DMS114 treated with DMSO at 0.1 percent for 48 hours (cell line): Measurements from ENCODE around the gene NCL.
A peak's percentile ranks its signal among the peaks of the same experiment; 100 is the strongest.
"Not testable (repeated sequence)": the region's sequence is repeated elsewhere in the genome, so short reads cannot be mapped to it uniquely, and the experiment has no call there.

ENCODE experiments used
- DNase-seq: peaks from one replicate; lab custom pipeline; 2025; ENCODE audit not compliant: unreplicated experiment; lab: John Stamatoyannopoulos, UW

Gene NCL

GRCh38 chr2:231431606-231432005, 32.7 kb downstream of the NCL start:
- no peak for DNase-seq

- not testable (repeated sequence) for DNase-seq
Observed at GRCh38 chr2:231430437-231430836, 33.8 kb downstream of the NCL start.

DNA sequence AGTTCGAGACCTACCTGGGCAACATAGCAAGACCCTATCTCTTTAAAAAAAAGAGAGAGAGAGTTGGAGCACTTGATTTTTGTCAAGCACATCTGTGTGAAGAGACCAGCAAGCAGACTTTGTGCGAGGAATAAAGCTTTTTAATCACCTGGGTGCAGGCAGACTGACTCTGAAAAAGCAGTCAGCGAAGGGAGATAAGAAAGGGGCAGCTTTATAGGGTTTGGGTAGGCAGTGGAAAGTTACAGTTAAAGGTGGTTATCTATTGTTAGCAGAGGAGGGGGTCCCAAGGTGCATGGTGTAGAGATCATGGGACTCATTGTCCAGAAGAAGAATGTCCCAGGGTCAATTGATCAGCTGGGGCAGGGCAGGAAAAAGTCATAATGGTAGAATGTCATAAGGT, 34.4 kb downstream of the NCL start:
- DNase-seq, result no peak

DNA sequence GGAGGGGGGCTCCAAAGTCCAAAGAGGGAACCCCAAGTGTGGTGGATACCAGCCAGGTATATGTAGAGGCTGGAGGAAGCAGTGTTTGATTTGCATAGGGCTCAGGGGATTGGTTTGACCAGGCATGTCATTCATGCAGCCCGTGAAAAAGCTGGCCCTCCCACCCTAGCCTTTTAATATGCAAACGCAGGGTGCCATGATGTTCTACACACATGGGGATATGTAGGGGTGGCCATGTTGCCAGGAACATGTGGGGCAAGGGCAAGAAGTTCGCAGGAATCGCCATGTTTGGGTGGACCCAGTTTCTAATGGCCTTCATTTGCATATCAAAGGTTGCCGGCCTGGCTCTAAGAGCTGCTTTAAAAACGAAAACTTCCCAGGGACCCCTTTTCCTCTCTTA, 35.1 kb downstream of the NCL start:
- no peak for DNase-seq

GRCh38 chr2:231427116-231427515, 37.2 kb downstream of the NCL start:
- DNase-seq, result no peak

DNA sequence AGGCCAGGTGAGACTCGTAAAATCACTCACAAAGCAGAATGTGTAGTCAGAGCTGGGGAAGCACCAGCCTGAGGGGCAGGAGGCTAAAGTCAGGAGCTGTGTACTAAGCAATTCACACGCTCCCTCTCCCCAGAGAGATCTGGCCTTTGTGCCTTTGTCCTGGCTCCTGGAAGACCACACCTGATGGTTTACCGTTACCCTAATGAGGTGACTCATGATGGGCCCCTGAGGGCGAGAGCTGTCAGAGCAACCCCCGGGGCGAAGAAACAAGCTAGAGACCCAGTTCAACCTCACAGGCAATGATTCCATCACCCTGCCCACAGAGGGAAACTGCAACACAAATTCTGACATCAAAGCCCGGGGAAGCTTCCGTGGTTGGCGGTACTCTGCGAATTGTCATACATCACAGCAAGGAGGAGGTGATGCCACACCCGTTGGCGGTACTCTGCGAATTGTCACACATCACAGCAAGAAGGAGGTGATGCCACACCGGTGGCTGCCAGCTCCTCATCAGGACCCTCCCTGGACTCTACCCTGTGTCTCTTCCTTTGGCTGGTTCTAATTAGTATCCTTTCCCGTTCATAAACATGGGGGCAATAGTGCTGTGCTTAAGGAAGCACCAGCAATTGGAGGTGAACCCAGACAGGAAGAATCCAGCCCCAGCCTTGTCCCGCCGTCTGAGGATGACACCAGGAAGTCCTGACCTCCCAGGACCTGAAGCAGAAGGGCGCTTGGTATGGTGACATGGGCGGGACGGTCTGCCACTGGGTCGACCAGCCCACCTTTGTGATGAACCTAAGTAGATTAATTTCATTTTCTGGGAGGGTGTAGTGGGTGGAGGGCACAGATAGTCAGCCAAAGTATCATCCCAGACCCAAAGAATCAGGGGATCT, 38.2 kb downstream of the NCL start:
- no peak for DNase-seq

- no peak for DNase-seq
Observed at GRCh38 chr2:231425291-231425810, 38.9 kb downstream of the NCL start.

DNA sequence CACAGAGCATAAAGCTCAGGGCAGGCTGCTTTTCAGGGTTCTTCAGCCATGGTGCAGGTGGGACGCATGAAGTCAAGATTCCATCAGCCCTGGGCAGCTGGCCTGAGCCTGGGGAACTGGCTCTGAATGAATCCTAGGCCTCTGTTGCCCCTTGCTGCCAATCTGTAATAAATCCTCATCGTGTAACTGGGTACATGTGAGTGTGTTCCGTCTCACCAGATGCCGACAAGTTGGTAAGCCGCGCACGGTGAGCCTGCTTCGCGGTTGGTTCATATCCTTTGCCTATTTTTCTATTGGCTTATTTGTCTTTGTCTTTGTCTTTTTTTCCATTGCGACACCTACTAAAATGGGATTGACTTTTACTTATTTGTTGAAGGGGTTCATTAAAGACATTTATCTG, 41.1 kb downstream of the NCL start:
- DNase-seq, result no peak

- DNase-seq, result no peak
Observed at GRCh38 chr2:231422056-231422455, 42.2 kb downstream of the NCL start.

DNA sequence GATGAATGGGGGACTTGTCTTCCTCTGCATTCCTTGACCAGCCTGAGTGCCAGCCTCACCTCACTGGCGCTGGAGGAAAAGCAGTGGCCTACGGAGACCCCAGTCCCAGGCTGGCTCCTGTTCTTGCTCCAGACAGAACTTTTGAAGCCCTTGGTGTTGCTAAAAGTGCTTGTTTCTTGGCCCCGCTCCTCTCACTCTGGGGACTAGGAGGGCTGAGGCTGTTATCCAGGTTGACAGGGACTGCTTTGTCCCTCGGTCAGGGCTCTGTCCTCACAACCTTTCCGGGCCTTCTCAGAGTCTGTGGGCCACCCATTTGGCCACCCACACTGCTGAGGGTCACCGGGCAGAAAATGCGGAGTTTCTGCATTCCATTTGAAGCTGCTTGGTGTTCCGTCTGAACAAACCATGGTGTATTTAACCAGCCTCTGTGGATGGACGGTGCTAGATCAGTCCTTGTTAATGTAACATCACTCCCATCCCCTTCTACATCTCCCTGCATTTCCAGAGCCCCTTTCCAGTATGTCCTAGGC, 43.2 kb downstream of the NCL start:
- DNase-seq, result no peak

DNA sequence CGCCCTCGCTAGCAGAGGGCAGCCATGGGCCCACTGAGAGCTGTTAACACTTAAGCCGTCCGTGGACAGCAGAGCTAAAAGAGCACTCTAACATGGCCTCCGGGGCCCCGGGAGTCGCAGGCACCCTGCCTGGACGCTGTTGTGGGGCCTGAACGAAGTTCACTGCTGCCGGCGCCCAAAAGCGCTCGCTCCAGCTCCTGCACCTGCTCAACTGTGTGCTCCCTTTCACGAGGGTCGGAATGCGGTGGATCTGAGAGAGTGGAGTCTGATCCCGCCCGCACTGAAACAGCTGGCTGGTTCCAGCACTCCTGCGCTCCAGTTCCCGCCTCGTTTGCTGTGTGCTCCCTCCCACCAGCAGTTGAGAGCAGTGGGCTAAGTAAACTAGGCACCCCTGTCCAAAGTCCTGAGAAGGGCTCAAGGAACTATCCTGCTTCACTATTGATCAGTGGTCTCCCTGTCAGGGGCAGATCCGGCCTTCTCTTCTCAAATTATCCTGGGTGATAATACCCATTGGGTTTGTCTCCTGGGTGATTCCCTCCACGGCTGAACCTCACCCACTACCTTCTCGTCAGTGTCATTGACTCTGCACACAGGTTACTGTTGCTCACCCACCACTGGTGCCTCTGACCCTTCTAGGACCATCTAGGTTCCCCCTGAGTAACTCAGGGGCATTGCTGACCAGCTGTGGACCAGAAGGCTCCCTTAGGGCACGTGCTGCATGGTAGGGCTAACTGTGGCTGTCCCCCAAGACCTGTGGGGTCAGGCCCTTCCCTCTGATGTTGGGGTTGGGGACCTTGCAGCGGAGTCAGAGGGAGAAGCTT, 45.3 kb downstream of the NCL start:
- DNase-seq, result no peak

GRCh38 chr2:231415029-231415428, 49.3 kb downstream of the NCL start:
- DNase-seq, result no peak

DNA sequence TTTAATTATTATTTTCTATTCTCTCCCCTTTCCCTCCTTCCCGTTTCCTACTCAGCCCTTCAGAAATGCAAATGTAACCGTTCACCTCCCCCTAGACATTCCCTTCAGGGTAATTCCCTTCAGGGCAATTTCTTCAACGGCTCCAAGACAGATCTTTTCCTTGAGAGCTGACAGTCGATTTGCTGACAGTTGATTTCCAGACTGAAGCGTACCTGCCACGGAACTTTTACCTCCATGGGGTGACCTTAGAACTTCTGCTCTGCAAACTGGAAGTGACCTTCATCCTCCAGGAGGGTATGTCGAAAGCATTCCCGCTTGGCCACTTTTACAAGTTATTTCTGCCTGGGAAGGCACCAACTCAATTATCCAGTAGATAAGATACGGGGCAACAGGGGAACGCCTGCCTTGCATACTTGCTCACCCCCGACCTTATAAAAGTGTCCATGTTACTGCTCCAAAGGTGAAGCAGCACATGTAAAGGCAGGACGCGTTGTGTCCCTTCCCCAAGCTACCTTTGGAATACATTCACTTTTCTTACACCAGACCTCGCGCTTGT, 50.3 kb downstream of the NCL start:
- no peak for DNase-seq

GRCh38 chr2:231413456-231413855, 50.8 kb downstream of the NCL start:
- no peak for DNase-seq

DNA sequence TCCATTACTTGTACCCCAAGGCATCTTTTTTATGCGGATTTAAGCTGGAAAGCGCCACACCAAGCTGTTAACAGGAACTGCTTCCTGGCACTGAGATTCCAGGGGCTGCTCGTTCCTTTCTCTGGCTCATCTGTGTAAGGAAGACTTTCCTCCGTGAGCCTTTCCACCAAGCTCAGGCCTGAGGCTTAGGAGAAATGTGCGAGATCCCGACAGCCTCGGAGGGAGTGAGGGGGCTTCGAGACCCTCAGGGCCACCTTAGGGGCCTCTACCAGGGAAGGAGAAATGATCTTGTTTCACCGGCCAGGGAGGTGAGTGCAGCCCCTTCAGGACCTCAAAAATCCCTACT, 51.7 kb downstream of the NCL start:
- DNase-seq, result no peak

- peak; percentile 40 for DNase-seq
Observed at GRCh38 chr2:231411831-231412617, 52.3 kb downstream of the NCL start.

- no peak for DNase-seq
Observed at GRCh38 chr2:231411237-231411636, 53.0 kb downstream of the NCL start.

GRCh38 chr2:231410293-231411004, 53.8 kb downstream of the NCL start:
- no peak for DNase-seq

DNA sequence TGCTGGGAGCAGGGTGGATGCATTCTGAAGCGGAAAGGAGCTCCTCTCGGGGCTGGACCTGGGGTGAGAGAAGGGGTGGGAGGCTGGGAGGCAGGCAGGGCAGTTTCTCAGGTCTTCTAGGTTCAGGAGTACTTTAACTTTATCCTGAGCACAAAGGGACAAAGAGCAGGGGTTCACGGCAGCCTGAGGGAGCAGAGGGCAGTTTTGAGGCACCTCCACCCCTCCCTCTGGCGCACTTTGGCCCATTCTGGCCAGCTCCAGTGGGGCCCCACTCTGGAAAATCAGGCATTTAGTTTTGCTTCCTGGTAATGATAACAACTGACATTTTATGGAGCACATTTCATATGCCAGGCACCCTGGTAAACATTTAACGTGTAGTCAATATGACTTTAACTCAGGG, 54.5 kb downstream of the NCL start:
- DNase-seq, result no peak

GRCh38 chr2:231408304-231408703, 56.0 kb downstream of the NCL start:
- not testable (repeated sequence) for DNase-seq
